PC-3 (cell line): ENCODE data around the gene KRT7. TPM values are rescaled to one million over a fixed set of nuclear protein-coding genes. Genes with fewer than 3 reads are reported as not detected.

Source experiments
- ATAC-seq: fragments of 200-7000 bp; cut with Tn5 transposase; 2 replicates; pipeline ENCODE4 v1.9.1; 2020; ENCODE audit warnings: mild to moderate bottlenecking, moderate library complexity
- BruUV-seq: library from RNA; stranded (reverse); fragments of 400-500 nt; replicated peaks from 2 replicates; lab custom pipeline; 2021; lab: Mats Ljungman, UMichigan
- CTCF ChIA-PET: fragments of 300-600 bp; sonication (Branson Sonifier 250); formaldehyde crosslinking; loops from one replicate; lab custom pipeline; 2022; ENCODE audit warnings: antibody characterized with exemption; lab: Charles Lee
- POLR2A ChIA-PET: fragments of 300-600 bp; sonication (Branson Sonifier 250); formaldehyde crosslinking; loops from one replicate; lab custom pipeline; 2022; ENCODE audit warnings: antibody characterized with exemption; ENCODE audit not compliant: unreplicated experiment; lab: Charles Lee
- DNase-seq: peaks from one replicate; pipeline ENCODE4 v3.0.0-alpha.2; 2015
- H2AFZ ChIP-seq: fragments of 300-600 bp; sonication (generic); 2 replicates; pipeline ENCODE4 v1.6.0; 2016; ENCODE audit warnings: antibody characterized with exemption, low read length
- H3F3A ChIP-seq: fragments of 300-600 bp; sonication (generic); one replicate; pipeline ENCODE4 v1.6.0; 2017; ENCODE audit warnings: antibody characterized with exemption, low read length, control low read depth, mild to moderate bottlenecking; ENCODE audit not compliant: unreplicated experiment
- H3K27ac ChIP-seq: fragments of 300-600 bp; sonication (generic); 2 replicates; pipeline ENCODE4 v1.5.1; 2016; ENCODE audit warnings: mild to moderate bottlenecking, low read length
- H3K27me3 ChIP-seq: fragments of 300-600 bp; sonication (generic); 2 replicates; pipeline ENCODE4 v1.6.1; 2016; ENCODE audit warnings: low read length, mixed read lengths
- H3K36me3 ChIP-seq: fragments of 300-600 bp; sonication (generic); 2 replicates; pipeline ENCODE4 v1.6.1; 2016; ENCODE audit warnings: low read depth, mixed run types, low read length, mixed read lengths
- H3K4me1 ChIP-seq: fragments of 300-600 bp; sonication (generic); 2 replicates; pipeline ENCODE4 v1.5.1; 2016; ENCODE audit warnings: low read length; ENCODE audit not compliant: insufficient read depth
- H3K4me2 ChIP-seq: fragments of 300-600 bp; sonication (generic); 2 replicates; pipeline ENCODE4 v1.6.0; 2016; ENCODE audit warnings: low read length
- H3K4me3 ChIP-seq: fragments of 300-600 bp; sonication (generic); 2 replicates; pipeline ENCODE4 v1.5.1; 2016; ENCODE audit warnings: mild to moderate bottlenecking, low read length, mixed read lengths
- H3K79me2 ChIP-seq: fragments of 300-600 bp; sonication (generic); 2 replicates; pipeline ENCODE4 v1.6.1; 2017; ENCODE audit warnings: low read length, mixed read lengths
- H3K9ac ChIP-seq: fragments of 300-600 bp; sonication (generic); 2 replicates; pipeline ENCODE4 v1.6.0; 2016; ENCODE audit warnings: mild to moderate bottlenecking, low read length
- H3K9me2 ChIP-seq: fragments of 300-600 bp; sonication (generic); replicated peaks from 2 replicates; pipeline ENCODE4 v1.6.1; 2016; ENCODE audit warnings: mixed run types, low read length, mixed read lengths
- H3K9me3 ChIP-seq: fragments of 300-600 bp; sonication (generic); 2 replicates; pipeline ENCODE4 v1.6.1; 2016; ENCODE audit warnings: low read length, mixed read lengths
- H4K20me1 ChIP-seq: fragments of 300-600 bp; sonication (generic); 2 replicates; pipeline ENCODE4 v1.6.1; 2016; ENCODE audit warnings: low read length, mixed read lengths
- CTCF ChIP-seq: fragments of 300-600 bp; sonication (generic); conservative IDR thresholded peaks from 2 replicates; pipeline ENCODE4 v1.5.1; 2017; ENCODE audit warnings: antibody characterized with exemption, low read depth, mild to moderate bottlenecking, low read length
- EZH2 ChIP-seq: fragments of 300-600 bp; sonication (generic); IDR thresholded peaks from one replicate; pipeline ENCODE4 v1.6.1; 2017; ENCODE audit warnings: antibody characterized with exemption, mild to moderate bottlenecking, low read length; ENCODE audit not compliant: unreplicated experiment
- EZH2phosphoT487 ChIP-seq: fragments of 300-600 bp; sonication (generic); IDR thresholded peaks from 2 replicates; pipeline ENCODE4 v1.6.1; 2018; ENCODE audit warnings: mild to moderate bottlenecking, antibody characterized with exemption, low read length, borderline replicate concordance
- intact Hi-C: fragments of 100-400 bp; cut with micrococcal nuclease; formaldehyde crosslinking; loops from 2 replicates; pipeline ENCODE4 v1.9.0; 2023
- total RNA-seq: library from RNA; depleted of rRNA; stranded (reverse); fragments of >200 nt; gene quantifications from 2 replicates; pipeline ENCODE4 v1.2.3, GENCODE V29; 2014

KRT7 gene
- total RNA-seq, 1 experiment from 2014 or later = 2,144 TPM

- H3K9ac ChIP-seq = no peak overlapping the region
- CTCF ChIA-PET = interaction anchor here (0.6 kb wide), 1 partner anchor 41 kb away, joined by 3 read pairs; no protein-coding TSS in a partner anchor
- H3K36me3 ChIP-seq = no peaks in the 10 kb centered on the region
- BruUV-seq = no TSS peak
- H3K4me2 ChIP-seq = peak overlapping the region; percentile 45
- ATAC-seq (no peak), DNase-seq (peak; percentile 52)
- H3F3A ChIP-seq = no peaks in the 10 kb centered on the region
- H4K20me1 ChIP-seq = no peaks in the 10 kb centered on the region
- POLR2A ChIA-PET = no interaction called here
- peaks cover 29% of the 10 kb centered on the region for H3K79me2 ChIP-seq
- no peak for TF ChIP-seq EZH2
- no peak for TF ChIP-seq CTCF
- no peak for TF ChIP-seq EZH2phosphoT487
- H3K4me1 ChIP-seq = peaks cover 76% of the 10 kb centered on the region
- no peaks in the 10 kb centered on the region for H3K9me2 ChIP-seq
- H3K9me3 ChIP-seq = no peaks in the 10 kb centered on the region
- intact Hi-C loops = loop anchor here (2.0 kb wide), 1 partner anchor 37 kb away; no protein-coding TSS in a partner anchor
- H3K4me3 ChIP-seq = no peak overlapping the region
- H3K27me3 ChIP-seq = no peaks in the 10 kb centered on the region
- H3K27ac ChIP-seq = no peak overlapping the region
- no peak overlapping the region for H2AFZ ChIP-seq
Observed at GRCh38 chr12:52193991-52194390, 39.1 kb upstream of the KRT7 start.

GRCh38 chr12:52195065-52195730 lies 37.8 kb upstream of the KRT7 start:
- Histone ChIP-seq H3F3A (no peaks in the 10 kb centered on the region), H3K9ac (no peak overlapping the region), H3K4me3 (no peak overlapping the region), H3K9me2 (no peaks in the 10 kb centered on the region), H3K36me3 (no peaks in the 10 kb centered on the region), H4K20me1 (no peaks in the 10 kb centered on the region), H3K27me3 (no peaks in the 10 kb centered on the region), H2AFZ (no peak overlapping the region), H3K79me2 (peaks cover 17% of the 10 kb centered on the region), H3K4me2 (0 out of 2 replicates have a peak overlapping the region, but pooled peaks have one; percentile 2), H3K9me3 (no peaks in the 10 kb centered on the region), H3K27ac (no peak overlapping the region), H3K4me1 (peaks cover 64% of the 10 kb centered on the region)
- POLR2A ChIA-PET = no interaction called here
- TF ChIP-seq EZH2 (no peak), EZH2phosphoT487 (no peak), CTCF (no peak)
- no TSS peak for BruUV-seq
- intact Hi-C loops = no loop called here
- CTCF ChIA-PET = no interaction called here
- ATAC-seq (no peak), DNase-seq (peak; percentile 44)
